CD4-positive, alpha-beta T cell (primary cell): Measurements from ENCODE around the gene DSCAML1. TPM values are rescaled to one million over a fixed set of nuclear protein-coding genes. Genes with fewer than 3 reads are reported as not detected.

ENCODE experiments used
- ATAC-seq: fragments of 200-7000 bp; cut with Tn5 transposase; one replicate; pipeline ENCODE4 v1.10.0; 2022; ENCODE audit warnings: mild to moderate bottlenecking; ENCODE audit not compliant: poor library complexity
- CTCF ChIA-PET: fragments of 350-600 bp; sonication (Branson Sonifier 250); formaldehyde crosslinking; loops from one replicate; lab custom pipeline; 2021; ENCODE audit warnings: antibody characterized with exemption, inconsistent platforms; lab: Charles Lee
- POLR2A ChIA-PET: fragments of 350-600 bp; sonication (Branson Sonifier 250); formaldehyde crosslinking; loops from one replicate; lab custom pipeline; 2021; ENCODE audit warnings: antibody characterized with exemption, inconsistent platforms; lab: Charles Lee
- DNase-seq, 14 experiments: peaks; one replicate each; pipeline ENCODE4 v3.0.0-alpha.2; 2013 to 2020; ENCODE audit warnings: mixed read lengths in 2 of 14
- H3K27ac ChIP-seq, 2 donors: one replicate each; pipeline versions ENCODE4 v1.5.1 to v1.7.0; 2013; ENCODE audit warnings: low read length in 2 of 2, low read depth in 1 of 2, mild to moderate bottlenecking in 1 of 2
- H3K27me3 ChIP-seq, 2 experiments: 1 replicate in 1 of 2; 2 replicates in 1 of 2; pipeline versions ENCODE4 v1.6.1 to v1.7.0; 2013; ENCODE audit warnings: low read length in 2 of 2, control low read depth in 1 of 2, mild to moderate bottlenecking in 1 of 2, moderate library complexity in 1 of 2; ENCODE audit not compliant: insufficient read depth in 2 of 2, control insufficient read depth in 1 of 2
- H3K36me3 ChIP-seq: one replicate; pipeline ENCODE4 v1.6.1; 2013; ENCODE audit warnings: low read length, control low read depth; ENCODE audit not compliant: insufficient read depth
- H3K4me1 ChIP-seq: one replicate; pipeline ENCODE4 v1.6.1; 2013; ENCODE audit warnings: low read length, control low read depth; ENCODE audit not compliant: insufficient read depth
- H3K4me3 ChIP-seq: one replicate; pipeline ENCODE4 v1.5.1; 2013; ENCODE audit warnings: mild to moderate bottlenecking, low read length, moderate library complexity
- H3K9me3 ChIP-seq, 2 experiments: 1 replicate in 1 of 2; 2 replicates in 1 of 2; pipeline versions ENCODE4 v1.6.1 to v1.7.0; 2013; ENCODE audit warnings: low read length in 2 of 2, mild to moderate bottlenecking in 2 of 2, control low read depth in 1 of 2, moderate library complexity in 1 of 2; ENCODE audit not compliant: control insufficient read depth in 1 of 2, insufficient read depth in 1 of 2
- H3K27ac Mint-ChIP-seq: one replicate; pipeline ENCODE4 v1.8.0; 2020; ENCODE audit warnings: mixed read lengths
- H3K27me3 Mint-ChIP-seq: one replicate; pipeline ENCODE4 v1.8.0; 2021; ENCODE audit warnings: mixed read lengths
- H3K36me3 Mint-ChIP-seq: one replicate; pipeline ENCODE4 v1.8.0; 2021; ENCODE audit warnings: low read depth, mixed read lengths
- H3K4me1 Mint-ChIP-seq: one replicate; pipeline ENCODE4 v1.8.0; 2021; ENCODE audit warnings: low read depth, mixed read lengths
- H3K4me3 Mint-ChIP-seq: one replicate; pipeline ENCODE4 v1.8.0; 2020; ENCODE audit warnings: mild to moderate bottlenecking, mixed read lengths
- H3K9me3 Mint-ChIP-seq: one replicate; pipeline ENCODE4 v1.8.0; 2020; ENCODE audit warnings: mixed read lengths
- intact Hi-C, 2 experiments: fragments of 100-400 bp; cut with DNase I in 1 of 2; cut with micrococcal nuclease in 1 of 2; formaldehyde crosslinking; loops; one replicate each; pipeline versions ENCODE4 v1.15.1 to v1.9.0; 2023 to 2025; cut with DNase I, micrococcal nuclease
- total RNA-seq, 174 experiments: library from RNA in 2 of 174; stranded (reverse) in 2 of 174; gene quantifications; one replicate each; pipeline ENCODE4 v1.2.3 and lab custom pipeline; 2021 to 2026
- TF ChIP-seq, protein P1 (sequence below): fragments of 200-600 bp; IDR thresholded peaks from one replicate; pipeline ENCODE4 v1.8.0; 2022; ENCODE audit warnings: antibody characterized with exemption, mild to moderate bottlenecking

The DSCAML1 gene
- total RNA-seq, 2 experiments from 2014 or later = 0.22 to 0.61 TPM

DNA sequence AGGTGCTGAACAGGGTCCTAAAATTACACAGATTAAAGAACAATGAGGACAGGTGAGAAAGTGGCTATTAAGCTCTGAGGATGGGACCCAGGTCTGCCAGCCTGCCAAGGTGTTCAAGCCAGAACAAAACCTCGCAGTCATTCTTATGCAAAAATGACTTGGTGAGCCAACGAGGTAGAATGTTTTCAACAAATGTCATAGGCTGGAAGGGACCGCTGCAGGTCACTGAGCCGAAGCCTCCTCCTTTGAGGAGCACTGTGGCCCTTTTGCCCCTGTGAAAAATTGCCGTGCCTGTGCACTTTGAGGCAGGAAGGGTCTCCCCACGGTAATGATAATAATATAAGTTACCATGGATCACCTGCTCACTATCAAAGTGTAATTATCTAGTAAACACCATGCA, 216.2 kb downstream of the DSCAML1 start:
- H3K27ac Mint-ChIP-seq = no peak overlapping the region
- ChIA-PET POLR2A (no interaction called here), CTCF (interaction anchor here (0.5 kb wide), 1 partner anchor 216 kb away, joined by 3 read pairs; no protein-coding TSS in a partner anchor)
- no peak overlapping the region for H3K4me3 ChIP-seq
- no peaks in the 10 kb centered on the region for H3K36me3 Mint-ChIP-seq
- ATAC-seq (no peak), DNase-seq (no peak)
- no peaks in the 10 kb centered on the region for H3K9me3 Mint-ChIP-seq
- H3K27me3 ChIP-seq = no peaks in the 10 kb centered on the region
- H3K36me3 ChIP-seq = no peaks in the 10 kb centered on the region
- H3K9me3 ChIP-seq = no peaks in the 10 kb centered on the region
- TF ChIP-seq, protein P1, sequence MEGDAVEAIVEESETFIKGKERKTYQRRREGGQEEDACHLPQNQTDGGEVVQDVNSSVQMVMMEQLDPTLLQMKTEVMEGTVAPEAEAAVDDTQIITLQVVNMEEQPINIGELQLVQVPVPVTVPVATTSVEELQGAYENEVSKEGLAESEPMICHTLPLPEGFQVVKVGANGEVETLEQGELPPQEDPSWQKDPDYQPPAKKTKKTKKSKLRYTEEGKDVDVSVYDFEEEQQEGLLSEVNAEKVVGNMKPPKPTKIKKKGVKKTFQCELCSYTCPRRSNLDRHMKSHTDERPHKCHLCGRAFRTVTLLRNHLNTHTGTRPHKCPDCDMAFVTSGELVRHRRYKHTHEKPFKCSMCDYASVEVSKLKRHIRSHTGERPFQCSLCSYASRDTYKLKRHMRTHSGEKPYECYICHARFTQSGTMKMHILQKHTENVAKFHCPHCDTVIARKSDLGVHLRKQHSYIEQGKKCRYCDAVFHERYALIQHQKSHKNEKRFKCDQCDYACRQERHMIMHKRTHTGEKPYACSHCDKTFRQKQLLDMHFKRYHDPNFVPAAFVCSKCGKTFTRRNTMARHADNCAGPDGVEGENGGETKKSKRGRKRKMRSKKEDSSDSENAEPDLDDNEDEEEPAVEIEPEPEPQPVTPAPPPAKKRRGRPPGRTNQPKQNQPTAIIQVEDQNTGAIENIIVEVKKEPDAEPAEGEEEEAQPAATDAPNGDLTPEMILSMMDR = no peak
- H3K27ac ChIP-seq = no peak overlapping the region
- H3K4me3 Mint-ChIP-seq = no peak overlapping the region
- intact Hi-C loops = no loop called here
- no peaks in the 10 kb centered on the region for H3K4me1 ChIP-seq
- H3K27me3 Mint-ChIP-seq = peaks cover 27% of the 10 kb centered on the region
- no peaks in the 10 kb centered on the region for H3K4me1 Mint-ChIP-seq

DNA sequence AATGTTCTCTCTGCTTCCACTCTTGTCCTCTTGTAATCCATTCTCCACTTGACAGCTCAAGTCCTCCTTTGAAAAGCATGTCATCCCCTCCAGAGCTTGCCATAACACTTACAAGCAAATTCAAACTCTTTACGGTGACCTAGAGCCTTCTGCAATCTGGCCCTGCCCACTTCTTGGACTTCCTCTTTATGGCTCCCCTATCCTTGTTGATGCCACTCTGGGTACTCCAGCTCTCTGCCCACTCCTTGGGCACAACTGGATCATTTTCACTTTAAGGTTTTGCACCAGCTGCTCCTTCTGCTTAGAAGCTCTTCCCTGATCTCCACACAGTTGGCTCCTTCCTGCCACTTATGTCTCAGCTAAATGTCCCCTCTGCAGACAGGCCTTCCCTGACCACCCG, 217.9 kb downstream of the DSCAML1 start:
- Histone ChIP-seq H3K27ac (no peak overlapping the region), H3K27me3 (no peaks in the 10 kb centered on the region), H3K9me3 (no peaks in the 10 kb centered on the region), H3K4me3 (no peak overlapping the region), H3K36me3 (no peaks in the 10 kb centered on the region), H3K4me1 (no peaks in the 10 kb centered on the region)
- Mint-ChIP-seq H3K4me3 (no peak overlapping the region), H3K27me3 (peaks cover 18% of the 10 kb centered on the region), H3K9me3 (no peaks in the 10 kb centered on the region), H3K36me3 (no peaks in the 10 kb centered on the region), H3K27ac (no peak overlapping the region), H3K4me1 (no peaks in the 10 kb centered on the region)
- ATAC-seq (no peak), DNase-seq (no peak)
- intact Hi-C loops = no loop called here
- POLR2A ChIA-PET = no interaction called here
- TF ChIP-seq, protein P1 = no peak
- CTCF ChIA-PET = no interaction called here

DNA sequence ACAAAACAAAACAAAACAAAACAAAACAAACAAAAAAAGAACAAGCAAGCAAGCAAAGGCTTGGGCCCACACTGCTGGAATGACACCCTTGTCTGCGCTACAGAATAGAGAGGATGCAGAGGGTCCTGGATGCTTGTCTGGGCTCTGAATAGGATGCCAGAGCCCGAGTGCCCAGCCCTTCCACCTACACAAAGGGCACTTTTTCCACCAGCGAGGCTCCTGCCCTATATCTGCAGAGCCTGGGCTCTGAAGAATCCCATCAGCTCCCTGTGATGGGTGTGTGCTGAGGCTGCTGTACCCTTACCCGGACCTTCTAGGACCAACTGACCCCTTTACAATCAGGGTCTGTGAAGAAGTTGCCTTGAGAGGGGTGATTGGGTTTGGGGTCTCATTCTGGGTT, 221.2 kb downstream of the DSCAML1 start:
- DNase-seq = no peak
- no peaks in the 10 kb centered on the region for H3K36me3 Mint-ChIP-seq
- H3K27me3 Mint-ChIP-seq = peaks cover 19% of the 10 kb centered on the region

More for the DNA sequence above, 221.2 kb downstream of the DSCAML1 start:
- H3K27ac ChIP-seq = no peak overlapping the region
- H3K9me3 ChIP-seq = no peaks in the 10 kb centered on the region
- H3K4me3 ChIP-seq = no peak overlapping the region
- Mint-ChIP-seq H3K9me3 (no peaks in the 10 kb centered on the region), H3K4me3 (no peak overlapping the region), H3K4me1 (no peaks in the 10 kb centered on the region), H3K27ac (no peak overlapping the region)
- no peaks in the 10 kb centered on the region for H3K36me3 ChIP-seq
- ChIA-PET CTCF (no interaction called here), POLR2A (no interaction called here)
- no peaks in the 10 kb centered on the region for H3K4me1 ChIP-seq
- no peak for ATAC-seq
- intact Hi-C loops = no loop called here
- H3K27me3 ChIP-seq = no peaks in the 10 kb centered on the region
- TF ChIP-seq, protein P1 = no peak
